ENCODE measurements around the gene AFF3. TPM values are rescaled to one million over a fixed set of nuclear protein-coding genes. Genes with fewer than 3 reads are reported as not detected.

Gene AFF3
- total and polyA plus RNA-seq, 4 donors, result 0.48 to 5.3 (median 2.3) TPM

GRCh38 chr2:99638791-99639190 lies 503.6 kb downstream of the AFF3 start:
- no peak overlapping the region for H3K27ac ChIP-seq (ENCODE audit: low read depth in 1 of 2, low read length in 2 of 2)
- H3K4me1 ChIP-seq (ENCODE audit: control insufficient read depth in 4 of 4, insufficient read depth in 4 of 4, low read length in 3 of 4), result peaks cover 0 to 11% (median 6%) of the 10 kb centered on the region in 4 donors
- 88% methylated on average over 4 of the region's 4 CpGs for WGBS

More at GRCh38 chr2:99638791-99639190, 503.6 kb downstream of the AFF3 start:
- Histone ChIP-seq H3K9me3 (ENCODE audit: control insufficient read depth in 4 of 4, low read length in 3 of 4) (no peaks in the 10 kb centered on the region), H3K27me3 (ENCODE audit: control insufficient read depth in 4 of 4, insufficient read depth in 4 of 4, low read length in 3 of 4) (no peaks in the 10 kb centered on the region), H3K36me3 (ENCODE audit: control insufficient read depth in 4 of 4, insufficient read depth in 3 of 4, low read depth in 1 of 4, low read length in 3 of 4) (no peaks in the 10 kb centered on the region), H3K9ac (ENCODE audit: low read depth in 1 of 2, low read length in 2 of 2) (no peak overlapping the region), H3K4me3 (ENCODE audit: low read depth in 1 of 3, low read length in 3 of 3) (no peak overlapping the region)
- no peak for DNase-seq (ENCODE audit: low spot score)
- TF ChIP-seq NR2F2 (IDR thresholded peaks at IDR 0.05), result no peak
- no peak for TF ChIP-seq FOXA2 (IDR thresholded peaks at IDR 0.05)
- TF ChIP-seq JUND (IDR thresholded peaks at IDR 0.05), result no peak
- no peak for TF ChIP-seq EGR1 (IDR thresholded peaks at IDR 0.05; ENCODE audit: low read depth in 2 of 2)
- no peak for TF ChIP-seq TAF1 (conservative IDR thresholded peaks at IDR 0.05)
- no peak for TF ChIP-seq ZBTB33 (IDR thresholded peaks at IDR 0.05)
- TF ChIP-seq SP1 (IDR thresholded peaks at IDR 0.05), result no peak
- TF ChIP-seq RAD21 (IDR thresholded peaks at IDR 0.05), result no peak
- TF ChIP-seq HNF4A (conservative IDR thresholded peaks at IDR 0.05), result no peak
- TF ChIP-seq RXRA (IDR thresholded peaks at IDR 0.05), result no peak
- TF ChIP-seq YY1 (IDR thresholded peaks at IDR 0.05), result no peak
- no peak for TF ChIP-seq CTCF (IDR thresholded peaks at IDR 0.05; ENCODE audit: low read depth, low read length, missing input control)
- TF ChIP-seq MAX (IDR thresholded peaks at IDR 0.05), result no peak
- TF ChIP-seq REST (IDR thresholded peaks at IDR 0.05), result no peak
- TF ChIP-seq HNF4G (IDR thresholded peaks at IDR 0.05), result no peak
- TF ChIP-seq GABPA (IDR thresholded peaks at IDR 0.05 in 1 of 2, conservative IDR thresholded peaks at IDR 0.05 in 1 of 2), result no peak
- TF ChIP-seq ATF3 (IDR thresholded peaks at IDR 0.05), result no peak
- no peak for TF ChIP-seq FOXA1 (IDR thresholded peaks at IDR 0.05)

Measured in liver (tissue), 9 donors.